ENCODE data around the gene EPHB3. TPM values are rescaled to one million over a fixed set of nuclear protein-coding genes. Genes with fewer than 3 reads are reported as not detected.

Gene EPHB3
- total and polyA plus RNA-seq, 8 donors: 8.1 to 32.9 (median 26.8) TPM

GRCh38 chr3:184543843-184544512 lies 17.6 kb upstream of the EPHB3 start:
- Histone ChIP-seq H3K27me3 (peaks cover 0 to 24% of the 10 kb centered on the region in 2 donors), H3K4me1 (peaks cover 0 to 5% of the 10 kb centered on the region in 2 donors), H3K36me3 (no peaks in the 10 kb centered on the region), H3K27ac (no peak overlapping the region), H3K4me3 (no peak overlapping the region), H3K9me3 (no peaks in the 10 kb centered on the region)
- DNase-seq (peak in 2 of 4 donors; percentile 59 to 82), ATAC-seq (peak; percentile 88)
- intact Hi-C loops (cut with DNase I): loop anchor here in 1 of 2 donors (5.0 kb wide), 2 partner anchors 127 to 172 kb away; no protein-coding TSS in a partner anchor
- peak; percentile 88 to 92 for TF ChIP-seq CTCF (IDR thresholded peaks at IDR 0.05)

GRCh38 chr3:184544513-184544861 lies 17.1 kb upstream of the EPHB3 start:
- intact Hi-C loops (cut with DNase I): loop anchor here in 1 of 2 donors (5.0 kb wide), 2 partner anchors 127 to 172 kb away; no protein-coding TSS in a partner anchor
- peaks cover 0 to 5% of the 10 kb centered on the region in 2 donors for H3K4me1 ChIP-seq
- H3K27ac ChIP-seq: no peak overlapping the region
- ATAC-seq (no peak), DNase-seq (no peak)
- H3K9me3 ChIP-seq: no peaks in the 10 kb centered on the region
- no peaks in the 10 kb centered on the region for H3K36me3 ChIP-seq
- TF ChIP-seq CTCF (IDR thresholded peaks at IDR 0.05): no peak
- H3K4me3 ChIP-seq: no peak overlapping the region
- H3K27me3 ChIP-seq: peaks cover 0 to 21% of the 10 kb centered on the region in 2 donors

GRCh38 chr3:184545769-184546168 lies 15.8 kb upstream of the EPHB3 start:
- no peaks in the 10 kb centered on the region for H3K36me3 ChIP-seq
- intact Hi-C loops (cut with DNase I): no loop called here
- H3K9me3 ChIP-seq: no peaks in the 10 kb centered on the region
- H3K4me3 ChIP-seq: no peak overlapping the region
- peaks cover 0 to 5% of the 10 kb centered on the region in 2 donors for H3K4me1 ChIP-seq
- no peak for ATAC-seq
- H3K27ac ChIP-seq: no peak overlapping the region
- no peak for TF ChIP-seq CTCF (IDR thresholded peaks at IDR 0.05)
- no peak for DNase-seq
- peaks cover 0 to 21% of the 10 kb centered on the region in 2 donors for H3K27me3 ChIP-seq

- DNase-seq (peak in 1 of 4 donors; percentile 71), ATAC-seq (peak; percentile 65)
- H3K27ac ChIP-seq: no peak overlapping the region
- no peaks in the 10 kb centered on the region for H3K36me3 ChIP-seq
- H3K27me3 ChIP-seq: peaks cover 0 to 21% of the 10 kb centered on the region in 2 donors
- TF ChIP-seq CTCF (IDR thresholded peaks at IDR 0.05): no peak
- H3K4me3 ChIP-seq: no peak overlapping the region
- intact Hi-C loops (cut with DNase I): no loop called here
- peaks cover 0 to 5% of the 10 kb centered on the region in 2 donors for H3K4me1 ChIP-seq
- H3K9me3 ChIP-seq: no peaks in the 10 kb centered on the region
These were observed 15.3 kb upstream of the EPHB3 start for GRCh38 chr3:184546252-184546651.

GRCh38 chr3:184549796-184550577 lies 11.6 kb upstream of the EPHB3 start:
- DNase-seq: peak in 1 of 4 donors; percentile 40
- ATAC-seq: no peak
- Histone ChIP-seq H3K4me3 (no peak overlapping the region), H3K27me3 (no peaks in the 10 kb centered on the region), H3K4me1 (no peaks in the 10 kb centered on the region), H3K27ac (no peak overlapping the region), H3K36me3 (no peaks in the 10 kb centered on the region), H3K9me3 (no peaks in the 10 kb centered on the region)
- TF ChIP-seq CTCF (IDR thresholded peaks at IDR 0.05): no peak
- intact Hi-C loops (cut with DNase I): no loop called here
